SU-DHL-6 (cell line): ENCODE data around the gene MAPK8IP1.

Experiments used
- H2AFZ ChIP-seq: fragments of 200-600 bp; sonication (generic); 2 replicates; pipeline ENCODE4 v1.6.1; 2014; ENCODE audit warnings: low read depth, mild to moderate bottlenecking, moderate library complexity, mixed read lengths, antibody characterized with exemption, low read length; ENCODE audit not compliant: severe bottlenecking
- H3F3A ChIP-seq: fragments of 200-600 bp; shearing (Covaris generic); 2 replicates; pipeline ENCODE4 v1.6.0; 2016; ENCODE audit warnings: antibody characterized with exemption, mild to moderate bottlenecking; ENCODE audit not compliant: insufficient read depth
- H3K27ac ChIP-seq: fragments of 200-600 bp; sonication (generic); 2 replicates; pipeline ENCODE4 v1.5.1; 2016; ENCODE audit warnings: low read depth, mild to moderate bottlenecking, low read length, moderate library complexity, mixed read lengths
- H3K27me3 ChIP-seq: fragments of 200-600 bp; sonication (generic), shearing (Covaris generic); 2 replicates; pipeline ENCODE4 v1.6.0; 2014; ENCODE audit warnings: mild to moderate bottlenecking, low read length
- H3K36me3 ChIP-seq: fragments of 200-600 bp; sonication (generic); 2 replicates; pipeline ENCODE4 v1.6.1; 2014; ENCODE audit warnings: mild to moderate bottlenecking, low read length, mixed read lengths
- H3K4me2 ChIP-seq: fragments of 300-600, 200-600 bp; shearing (Covaris generic), sonication (generic); 2 replicates; pipeline ENCODE4 v1.6.0; 2014; ENCODE audit warnings: low read length, low read depth, mild to moderate bottlenecking; ENCODE audit not compliant: poor library complexity, severe bottlenecking
- H3K4me3 ChIP-seq: fragments of 200-600 bp; sonication (generic); 2 replicates; pipeline ENCODE4 v1.5.1; 2014; ENCODE audit warnings: antibody characterized with exemption, low read length, mild to moderate bottlenecking, mixed read lengths; ENCODE audit not compliant: insufficient read depth, poor library complexity, severe bottlenecking
- H3K79me2 ChIP-seq: fragments of 200-600 bp; sonication (generic); 2 replicates; pipeline ENCODE4 v1.6.1; 2014; ENCODE audit warnings: mild to moderate bottlenecking, low read length, moderate library complexity; ENCODE audit not compliant: insufficient read depth
- H3K9ac ChIP-seq: fragments of 200-600 bp; sonication (generic); 2 replicates; pipeline ENCODE4 v1.7.0; 2014; ENCODE audit warnings: mild to moderate bottlenecking, low read length
- H3K9me2 ChIP-seq: fragments of 200-600 bp; sonication (generic); replicated peaks from 2 replicates; pipeline ENCODE4 v1.6.1; 2014; ENCODE audit warnings: low read length; ENCODE audit not compliant: insufficient read depth
- H3K9me3 ChIP-seq: fragments of 200-600 bp; sonication (generic); 2 replicates; pipeline ENCODE4 v1.6.1; 2014; ENCODE audit warnings: low read length, mixed read lengths; ENCODE audit not compliant: insufficient read depth
- H4K20me1 ChIP-seq: fragments of 200-600 bp; sonication (generic); 2 replicates; pipeline ENCODE4 v1.6.1; 2014; ENCODE audit warnings: low read depth, mild to moderate bottlenecking, antibody characterized with exemption, low read length, moderate library complexity, mixed read lengths
- EZH2phosphoT487 ChIP-seq: fragments of 200-600 bp; sonication (generic), shearing (Covaris generic); conservative IDR thresholded peaks from 2 replicates; pipeline ENCODE4 v1.6.1; 2018; ENCODE audit warnings: mild to moderate bottlenecking, antibody characterized with exemption, low read length, moderate library complexity, mixed read lengths
- TF ChIP-seq, protein P1 (sequence below): fragments of 200-600 bp; sonication (generic); IDR thresholded peaks from one replicate; pipeline ENCODE4 v1.5.1; 2017; ENCODE audit warnings: antibody characterized with exemption, mild to moderate bottlenecking, low read length, moderate library complexity; ENCODE audit not compliant: insufficient read depth, poor library complexity, severe bottlenecking

The MAPK8IP1 gene

DNA sequence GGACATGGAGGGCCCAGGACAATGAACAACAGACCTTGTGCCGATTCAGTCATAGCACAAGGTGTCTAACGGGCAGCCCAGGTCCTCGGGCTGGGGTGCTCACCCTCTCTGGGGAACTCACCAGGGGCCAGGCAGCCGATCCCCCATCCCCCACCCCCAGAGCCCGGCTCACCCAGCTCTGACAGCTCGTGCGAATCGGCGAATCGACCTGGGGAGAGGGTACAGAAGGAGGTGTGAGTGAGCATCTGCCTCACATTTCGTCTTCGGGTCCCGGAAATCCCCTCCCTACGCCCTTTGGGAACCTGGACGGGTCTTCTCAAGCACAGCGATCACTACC, 31.8 kb downstream of the MAPK8IP1 start:
- Histone ChIP-seq H3K27ac (peak overlapping the region; percentile 87), H2AFZ (peak overlapping the region; percentile 49), H3K9me2 (no peaks in the 10 kb centered on the region), H4K20me1 (no peaks in the 10 kb centered on the region), H3K4me2 (peak overlapping the region; percentile 78), H3K79me2 (peaks cover 16% of the 10 kb centered on the region), H3K27me3 (no peaks in the 10 kb centered on the region), H3K4me3 (peak overlapping the region; percentile 96), H3F3A (peaks cover 10% of the 10 kb centered on the region), H3K9me3 (no peaks in the 10 kb centered on the region), H3K9ac (peak overlapping the region; percentile 95), H3K36me3 (no peaks in the 10 kb centered on the region)
- TF ChIP-seq EZH2phosphoT487 = no peak
- TF ChIP-seq, protein P1, sequence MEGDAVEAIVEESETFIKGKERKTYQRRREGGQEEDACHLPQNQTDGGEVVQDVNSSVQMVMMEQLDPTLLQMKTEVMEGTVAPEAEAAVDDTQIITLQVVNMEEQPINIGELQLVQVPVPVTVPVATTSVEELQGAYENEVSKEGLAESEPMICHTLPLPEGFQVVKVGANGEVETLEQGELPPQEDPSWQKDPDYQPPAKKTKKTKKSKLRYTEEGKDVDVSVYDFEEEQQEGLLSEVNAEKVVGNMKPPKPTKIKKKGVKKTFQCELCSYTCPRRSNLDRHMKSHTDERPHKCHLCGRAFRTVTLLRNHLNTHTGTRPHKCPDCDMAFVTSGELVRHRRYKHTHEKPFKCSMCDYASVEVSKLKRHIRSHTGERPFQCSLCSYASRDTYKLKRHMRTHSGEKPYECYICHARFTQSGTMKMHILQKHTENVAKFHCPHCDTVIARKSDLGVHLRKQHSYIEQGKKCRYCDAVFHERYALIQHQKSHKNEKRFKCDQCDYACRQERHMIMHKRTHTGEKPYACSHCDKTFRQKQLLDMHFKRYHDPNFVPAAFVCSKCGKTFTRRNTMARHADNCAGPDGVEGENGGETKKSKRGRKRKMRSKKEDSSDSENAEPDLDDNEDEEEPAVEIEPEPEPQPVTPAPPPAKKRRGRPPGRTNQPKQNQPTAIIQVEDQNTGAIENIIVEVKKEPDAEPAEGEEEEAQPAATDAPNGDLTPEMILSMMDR = no peak

DNA sequence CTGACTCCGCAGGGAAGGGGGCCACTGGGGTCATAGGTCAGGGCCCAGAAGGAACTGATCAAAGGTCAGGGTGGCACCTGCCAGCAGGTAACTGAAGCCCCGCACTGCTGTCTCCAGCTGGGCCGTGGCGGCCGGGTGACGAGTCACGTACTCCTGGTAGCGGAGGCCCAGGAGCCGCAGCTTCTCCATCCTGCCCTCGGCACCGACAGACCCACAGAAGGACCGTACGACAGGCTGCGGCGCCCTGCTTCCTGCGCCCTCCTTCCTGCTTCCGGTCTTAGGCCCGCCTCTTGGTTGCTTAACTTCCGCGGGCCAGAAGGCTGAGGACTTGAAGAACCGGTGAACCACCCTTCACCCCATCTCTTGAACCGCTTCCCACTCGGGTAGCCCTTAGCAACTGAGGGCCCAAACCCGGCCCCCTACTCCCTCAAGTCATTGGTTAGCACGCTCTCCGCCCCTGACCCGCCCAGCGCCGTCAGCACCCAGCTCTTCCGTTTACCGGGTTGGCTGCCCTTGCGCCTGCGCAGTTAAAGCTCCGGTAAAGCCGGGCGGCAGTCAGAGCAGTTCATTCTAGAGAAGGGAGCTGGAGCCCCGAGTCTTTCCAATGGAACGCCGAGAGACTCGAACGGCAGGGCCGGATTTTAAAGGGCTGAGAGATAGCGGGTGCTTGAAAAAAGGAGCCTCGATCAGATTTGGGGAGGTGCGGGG, 32.3 kb downstream of the MAPK8IP1 start, which contains the start of gene PEX16:
PEX16 (minus strand) TSS at position 255 of the 708 bp plus-strand sequence; CDS start at position 189, 66 bp downstream.
- Histone ChIP-seq H3K4me3 (peak within 1 kb of the TSS; percentile 96), H3K9ac (peak within 1 kb of the TSS; percentile 95), H3K27ac (peak within 1 kb of the TSS; percentile 87), H4K20me1 (no peaks in the 10 kb centered on the region), H3K9me3 (no peaks in the 10 kb centered on the region), H2AFZ (peak within 1 kb of the TSS; percentile 71), H3K9me2 (no peaks in the 10 kb centered on the region), H3K36me3 (no peaks in the 10 kb centered on the region), H3K79me2 (peaks cover 16% of the 10 kb centered on the region), H3K4me2 (peak within 1 kb of the TSS; percentile 78), H3F3A (peaks cover 10% of the 10 kb centered on the region), H3K27me3 (no peaks in the 10 kb centered on the region)
- TF ChIP-seq EZH2phosphoT487 = no peak
- TF ChIP-seq, protein P1 = no peak

DNA sequence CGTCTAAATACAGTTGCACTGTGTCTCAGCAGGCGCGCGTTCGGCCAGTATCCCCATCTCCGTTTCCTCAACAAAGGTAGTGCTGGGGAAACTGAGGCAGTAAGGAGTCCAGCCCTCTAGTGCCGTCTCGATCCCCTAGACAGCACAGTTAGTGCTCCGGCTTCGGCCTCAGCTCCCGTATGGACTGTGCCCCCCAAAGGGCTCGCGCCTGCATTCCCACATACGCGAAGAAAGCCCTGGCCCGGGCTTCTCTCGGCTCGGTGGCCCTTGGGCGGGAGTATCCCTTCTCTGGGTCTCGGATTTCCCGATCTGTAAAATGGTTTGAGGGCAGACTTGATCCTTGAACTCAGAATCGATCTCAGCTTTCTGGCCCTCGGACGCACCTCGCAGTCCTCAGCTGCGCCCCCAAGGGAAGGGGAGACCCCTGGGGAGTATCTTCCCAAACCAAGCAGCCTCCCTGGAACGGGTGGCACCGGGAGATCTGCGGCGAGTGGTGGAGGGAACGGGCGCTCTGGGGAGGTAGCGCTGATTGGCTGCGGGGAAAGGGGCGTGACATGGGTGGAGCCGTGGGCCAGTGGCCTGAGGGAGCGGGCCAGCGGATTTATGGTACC, 33.0 kb downstream of the MAPK8IP1 start:
- no peaks in the 10 kb centered on the region for H3K9me2 ChIP-seq
- peak overlapping the region; percentile 78 for H3K4me2 ChIP-seq
- H3K4me3 ChIP-seq = peak overlapping the region; percentile 96
- H3K36me3 ChIP-seq = no peaks in the 10 kb centered on the region
- H3K79me2 ChIP-seq = peaks cover 16% of the 10 kb centered on the region
- no peaks in the 10 kb centered on the region for H3K27me3 ChIP-seq
- no peaks in the 10 kb centered on the region for H3K9me3 ChIP-seq
- peak overlapping the region; percentile 87 for H3K27ac ChIP-seq
- H3F3A ChIP-seq = peaks cover 10% of the 10 kb centered on the region
- no peak for TF ChIP-seq EZH2phosphoT487
- TF ChIP-seq, protein P1 = no peak
- no peaks in the 10 kb centered on the region for H4K20me1 ChIP-seq
- peak overlapping the region; percentile 71 for H2AFZ ChIP-seq
- peak overlapping the region; percentile 95 for H3K9ac ChIP-seq
